Stimulated activated naive CD4-positive, alpha-beta T cell (primary cell): ENCODE data around the gene PCBP4.

Source experiments
- DNase-seq, 6 experiments: peaks; one replicate each; lab custom pipeline; 2025; lab: John Stamatoyannopoulos, UW

The PCBP4 gene

GRCh38 chr3:51974277-51974962, 7.2 kb upstream of the PCBP4 start:
- peak in 1 of 6 experiments; percentile 36 for DNase-seq

- no peak for DNase-seq
These were observed 4.1 kb upstream of the PCBP4 start for GRCh38 chr3:51971350-51971749.

- no peak for DNase-seq
These were observed 3.5 kb upstream of the PCBP4 start for GRCh38 chr3:51970606-51971300.

- no peak for DNase-seq
These were observed 2.6 kb upstream of the PCBP4 start for GRCh38 chr3:51969841-51970240.

- no peak for DNase-seq
These were observed 1.8 kb upstream of the PCBP4 start for GRCh38 chr3:51968883-51969678.

GRCh38 chr3:51968170-51968775, 1.0 kb upstream of the PCBP4 start:
- no peak for DNase-seq

- DNase-seq, result peak in 2 of 6 experiments; percentile 10 to 34
These were observed 301 bp downstream of the PCBP4 start for GRCh38 chr3:51966922-51967383.

GRCh38 chr3:51966486-51966885, 768 bp downstream of the PCBP4 start:
- DNase-seq, result no peak

GRCh38 chr3:51966016-51966415, 1.2 kb downstream of the PCBP4 start:
- DNase-seq, result no peak

- no peak for DNase-seq
These were observed 2.7 kb downstream of the PCBP4 start for GRCh38 chr3:51964521-51964920.

GRCh38 chr3:51963951-51964451, 3.3 kb downstream of the PCBP4 start:
- no peak for DNase-seq

GRCh38 chr3:51962854-51963530, 4.3 kb downstream of the PCBP4 start:
- no peak for DNase-seq

GRCh38 chr3:51961602-51962569, 5.4 kb downstream of the PCBP4 start:
- DNase-seq, result no peak

- DNase-seq, result no peak
These were observed 6.2 kb downstream of the PCBP4 start for GRCh38 chr3:51961011-51961410.

GRCh38 chr3:51960386-51960785, 6.9 kb downstream of the PCBP4 start:
- no peak for DNase-seq

- no peak for DNase-seq
These were observed 7.6 kb downstream of the PCBP4 start for GRCh38 chr3:51959651-51960050.

- no peak for DNase-seq
These were observed 8.4 kb downstream of the PCBP4 start for GRCh38 chr3:51958603-51959521.

- no peak for DNase-seq
These were observed 9.6 kb downstream of the PCBP4 start for GRCh38 chr3:51957520-51958205.
